PC-3 (cell line): ENCODE measurements around the gene LEKR1. TPM values are rescaled to one million over a fixed set of nuclear protein-coding genes. Genes with fewer than 3 reads are reported as not detected.

Experiments used
- ATAC-seq: fragments of 200-7000 bp; cut with Tn5 transposase; 2 replicates; pipeline ENCODE4 v1.9.1; 2020; ENCODE audit warnings: mild to moderate bottlenecking, moderate library complexity
- BruUV-seq: library from RNA; stranded (reverse); fragments of 400-500 nt; replicated peaks from 2 replicates; lab custom pipeline; 2021; lab: Mats Ljungman, UMichigan
- CTCF ChIA-PET: fragments of 300-600 bp; sonication (Branson Sonifier 250); formaldehyde crosslinking; loops from one replicate; lab custom pipeline; 2022; ENCODE audit warnings: antibody characterized with exemption; lab: Charles Lee
- POLR2A ChIA-PET: fragments of 300-600 bp; sonication (Branson Sonifier 250); formaldehyde crosslinking; loops from one replicate; lab custom pipeline; 2022; ENCODE audit warnings: antibody characterized with exemption; ENCODE audit not compliant: unreplicated experiment; lab: Charles Lee
- DNase-seq: peaks from one replicate; pipeline ENCODE4 v3.0.0-alpha.2; 2015
- H2AFZ ChIP-seq: fragments of 300-600 bp; sonication (generic); 2 replicates; pipeline ENCODE4 v1.6.0; 2016; ENCODE audit warnings: antibody characterized with exemption, low read length
- H3F3A ChIP-seq: fragments of 300-600 bp; sonication (generic); one replicate; pipeline ENCODE4 v1.6.0; 2017; ENCODE audit warnings: antibody characterized with exemption, low read length, control low read depth, mild to moderate bottlenecking; ENCODE audit not compliant: unreplicated experiment
- H3K27ac ChIP-seq: fragments of 300-600 bp; sonication (generic); 2 replicates; pipeline ENCODE4 v1.5.1; 2016; ENCODE audit warnings: mild to moderate bottlenecking, low read length
- H3K27me3 ChIP-seq: fragments of 300-600 bp; sonication (generic); 2 replicates; pipeline ENCODE4 v1.6.1; 2016; ENCODE audit warnings: low read length, mixed read lengths
- H3K36me3 ChIP-seq: fragments of 300-600 bp; sonication (generic); 2 replicates; pipeline ENCODE4 v1.6.1; 2016; ENCODE audit warnings: low read depth, mixed run types, low read length, mixed read lengths
- H3K4me1 ChIP-seq: fragments of 300-600 bp; sonication (generic); 2 replicates; pipeline ENCODE4 v1.5.1; 2016; ENCODE audit warnings: low read length; ENCODE audit not compliant: insufficient read depth
- H3K4me2 ChIP-seq: fragments of 300-600 bp; sonication (generic); 2 replicates; pipeline ENCODE4 v1.6.0; 2016; ENCODE audit warnings: low read length
- H3K4me3 ChIP-seq: fragments of 300-600 bp; sonication (generic); 2 replicates; pipeline ENCODE4 v1.5.1; 2016; ENCODE audit warnings: mild to moderate bottlenecking, low read length, mixed read lengths
- H3K79me2 ChIP-seq: fragments of 300-600 bp; sonication (generic); 2 replicates; pipeline ENCODE4 v1.6.1; 2017; ENCODE audit warnings: low read length, mixed read lengths
- H3K9ac ChIP-seq: fragments of 300-600 bp; sonication (generic); 2 replicates; pipeline ENCODE4 v1.6.0; 2016; ENCODE audit warnings: mild to moderate bottlenecking, low read length
- H3K9me2 ChIP-seq: fragments of 300-600 bp; sonication (generic); replicated peaks from 2 replicates; pipeline ENCODE4 v1.6.1; 2016; ENCODE audit warnings: mixed run types, low read length, mixed read lengths
- H3K9me3 ChIP-seq: fragments of 300-600 bp; sonication (generic); 2 replicates; pipeline ENCODE4 v1.6.1; 2016; ENCODE audit warnings: low read length, mixed read lengths
- H4K20me1 ChIP-seq: fragments of 300-600 bp; sonication (generic); 2 replicates; pipeline ENCODE4 v1.6.1; 2016; ENCODE audit warnings: low read length, mixed read lengths
- CTCF ChIP-seq: fragments of 300-600 bp; sonication (generic); conservative IDR thresholded peaks from 2 replicates; pipeline ENCODE4 v1.5.1; 2017; ENCODE audit warnings: antibody characterized with exemption, low read depth, mild to moderate bottlenecking, low read length
- EZH2 ChIP-seq: fragments of 300-600 bp; sonication (generic); IDR thresholded peaks from one replicate; pipeline ENCODE4 v1.6.1; 2017; ENCODE audit warnings: antibody characterized with exemption, mild to moderate bottlenecking, low read length; ENCODE audit not compliant: unreplicated experiment
- EZH2phosphoT487 ChIP-seq: fragments of 300-600 bp; sonication (generic); IDR thresholded peaks from 2 replicates; pipeline ENCODE4 v1.6.1; 2018; ENCODE audit warnings: mild to moderate bottlenecking, antibody characterized with exemption, low read length, borderline replicate concordance
- intact Hi-C: fragments of 100-400 bp; cut with micrococcal nuclease; formaldehyde crosslinking; loops from 2 replicates; pipeline ENCODE4 v1.9.0; 2023
- total RNA-seq: library from RNA; depleted of rRNA; stranded (reverse); fragments of >200 nt; gene quantifications from 2 replicates; pipeline ENCODE4 v1.2.3, GENCODE V29; 2014

Gene LEKR1
- total RNA-seq, 1 experiment from 2014 or later, result 0.15 TPM

- H3K36me3 ChIP-seq, result no peaks in the 10 kb centered on the region; the same call in 1 of the 2 replicates
- 0 out of 2 replicates have a peak, but pooled peaks cover 1% of the 10 kb centered on the region for H3K9me3 ChIP-seq
- POLR2A ChIA-PET, result no interaction called here
- H3K4me3 ChIP-seq, result no peak overlapping the region
- H3K27ac ChIP-seq, result no peak overlapping the region
- BruUV-seq, result no TSS peak
- no peak overlapping the region for H3K4me2 ChIP-seq
- ATAC-seq, result no peak
- intact Hi-C loops, result no loop called here
- no peaks in the 10 kb centered on the region for H4K20me1 ChIP-seq
- no peaks in the 10 kb centered on the region for H3K79me2 ChIP-seq
- no peak overlapping the region for H3K9ac ChIP-seq
- no peaks in the 10 kb centered on the region for H3F3A ChIP-seq
- H3K4me1 ChIP-seq, result no peaks in the 10 kb centered on the region
- CTCF ChIA-PET, result no interaction called here
- TF ChIP-seq CTCF (no peak), EZH2phosphoT487 (no peak), EZH2 (no peak)
- no peak overlapping the region for H2AFZ ChIP-seq
- no peaks in the 10 kb centered on the region for H3K27me3 ChIP-seq
- DNase-seq, result no peak
- H3K9me2 ChIP-seq, result no peaks in the 10 kb centered on the region
Observed at GRCh38 chr3:156803952-156804741, 22.0 kb upstream of the LEKR1 start.

- Histone ChIP-seq H3K27me3 (no peaks in the 10 kb centered on the region), H3K36me3 (no peaks in the 10 kb centered on the region), H3K4me2 (no peak overlapping the region), H3K4me1 (peaks cover 8% of the 10 kb centered on the region), H2AFZ (no peak overlapping the region), H3K9ac (no peak overlapping the region), H3K79me2 (peaks cover 7% of the 10 kb centered on the region; the same call in 1 of the 2 replicates), H3K27ac (no peak overlapping the region), H4K20me1 (no peaks in the 10 kb centered on the region), H3F3A (no peaks in the 10 kb centered on the region), H3K9me2 (no peaks in the 10 kb centered on the region), H3K4me3 (no peak overlapping the region), H3K9me3 (no peaks in the 10 kb centered on the region)
- intact Hi-C loops, result no loop called here
- no TSS peak for BruUV-seq
- TF ChIP-seq EZH2 (no peak), EZH2phosphoT487 (no peak), CTCF (no peak)
- ChIA-PET POLR2A (no interaction called here), CTCF (no interaction called here)
- DNase-seq, result no peak
- no peak for ATAC-seq
Observed at GRCh38 chr3:156806698-156807097, 19.5 kb upstream of the LEKR1 start.

GRCh38 chr3:156808025-156808424, 18.1 kb upstream of the LEKR1 start:
- BruUV-seq, result no TSS peak
- Histone ChIP-seq H3K4me3 (no peak overlapping the region), H3K9me2 (no peaks in the 10 kb centered on the region), H3K4me2 (no peak overlapping the region), H3K36me3 (no peaks in the 10 kb centered on the region), H3K27me3 (no peaks in the 10 kb centered on the region), H3F3A (no peaks in the 10 kb centered on the region), H3K9ac (no peak overlapping the region), H3K9me3 (no peaks in the 10 kb centered on the region), H2AFZ (no peak overlapping the region), H3K27ac (no peak overlapping the region), H3K4me1 (peaks cover 21% of the 10 kb centered on the region), H4K20me1 (no peaks in the 10 kb centered on the region), H3K79me2 (peaks cover 20% of the 10 kb centered on the region)
- ChIA-PET POLR2A (no interaction called here), CTCF (no interaction called here)
- intact Hi-C loops, result no loop called here
- no peak for ATAC-seq
- DNase-seq, result no peak
- no peak for TF ChIP-seq EZH2
- no peak for TF ChIP-seq CTCF
- no peak for TF ChIP-seq EZH2phosphoT487
